ENCODE measurements around the gene VCL. TPM values are rescaled to one million over a fixed set of nuclear protein-coding genes. Genes with fewer than 3 reads are reported as not detected.

VCL gene
- polyA plus RNA-seq, 5 donors = 80.0 to 101 (median 96.6) TPM

GRCh38 chr10:73969224-73969841 is 28.6 kb upstream of the VCL start:
- DNase-seq = no peak

GRCh38 chr10:73970845-73971244 is 27.1 kb upstream of the VCL start:
- DNase-seq = no peak

- DNase-seq = no peak
These were observed 26.1 kb upstream of the VCL start for GRCh38 chr10:73971636-73972354.

GRCh38 chr10:73973427-73973826 is 24.5 kb upstream of the VCL start:
- DNase-seq = no peak

GRCh38 chr10:73974309-73974946 is 23.5 kb upstream of the VCL start:
- DNase-seq = no peak

GRCh38 chr10:73975388-73975787 is 22.5 kb upstream of the VCL start:
- DNase-seq = no peak

- DNase-seq = no peak
These were observed 18.6 kb upstream of the VCL start for GRCh38 chr10:73979141-73979808.

GRCh38 chr10:73979809-73980433 is 18.0 kb upstream of the VCL start:
- DNase-seq = no peak

- DNase-seq = no peak
These were observed 16.1 kb upstream of the VCL start for GRCh38 chr10:73981812-73982211.

- DNase-seq = no peak
These were observed 14.5 kb upstream of the VCL start for GRCh38 chr10:73983096-73984047.

- DNase-seq = no peak
These were observed 8.2 kb upstream of the VCL start for GRCh38 chr10:73989594-73990150.

- DNase-seq = no peak
These were observed 6.6 kb upstream of the VCL start for GRCh38 chr10:73991203-73991883.

GRCh38 chr10:73991884-73992245 is 6.1 kb upstream of the VCL start:
- DNase-seq = no peak

- no peak for DNase-seq
These were observed 4.8 kb upstream of the VCL start for GRCh38 chr10:73992899-73993788.

- DNase-seq = no peak
These were observed 2.9 kb upstream of the VCL start for GRCh38 chr10:73995035-73995358.

- DNase-seq = no peak
These were observed 492 bp upstream of the VCL start for GRCh38 chr10:73997461-73997786.

- DNase-seq = peak in 1 of 2 donors; percentile 28
These were observed 660 bp downstream of the VCL start for GRCh38 chr10:73998623-73998928.

- DNase-seq = peak; percentile 78 to 82
These were observed 1.2 kb downstream of the VCL start for GRCh38 chr10:73998929-73999691.

GRCh38 chr10:73999703-74000102 is 1.8 kb downstream of the VCL start:
- no peak for DNase-seq

Measured in right lung (tissue), 5 donors.